HCEC 1CT (cell line): ENCODE results near the gene MYO1E.

Source experiments
- DNase-seq: peaks from one replicate; pipeline ENCODE4 v3.0.0-alpha.2; 2017

MYO1E gene

DNA sequence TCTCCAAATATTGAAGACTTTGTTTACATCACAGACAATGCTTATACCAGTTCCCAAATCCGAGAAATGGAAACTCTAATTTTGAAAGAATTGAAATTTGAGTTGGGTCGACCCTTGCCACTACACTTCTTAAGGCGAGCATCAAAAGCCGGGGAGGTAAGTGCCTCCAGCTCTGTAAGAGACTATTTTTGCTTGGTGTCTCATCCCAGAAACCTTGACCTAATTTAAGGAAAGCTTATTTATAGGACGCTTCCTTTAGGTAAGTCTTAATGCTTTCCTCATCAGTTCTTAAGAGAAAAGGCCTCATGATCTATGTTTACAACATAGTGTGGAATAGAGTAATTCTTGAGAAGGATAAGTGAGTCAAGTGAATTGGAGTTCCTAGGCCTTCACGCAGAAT is 255.9 kb downstream of the MYO1E start:
- no peak for DNase-seq

DNA sequence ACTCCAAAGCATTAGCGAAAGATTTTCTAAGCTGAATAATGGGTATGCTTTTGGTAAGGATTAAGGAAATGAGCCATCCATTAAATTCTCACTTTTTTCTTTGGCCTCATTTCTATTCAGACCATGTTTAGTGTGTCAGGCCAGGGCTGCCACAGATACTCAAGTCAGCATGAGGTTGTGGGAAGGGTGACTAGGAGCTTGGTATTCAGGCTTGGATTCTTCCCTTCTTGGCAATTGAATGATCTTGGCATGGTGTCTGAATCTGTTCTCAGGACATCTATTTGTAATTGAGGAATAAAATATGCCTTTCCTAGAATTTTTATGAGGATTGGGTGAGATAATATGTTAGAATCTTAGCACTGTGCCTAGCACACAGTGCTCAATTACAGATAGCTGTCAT is 256.5 kb downstream of the MYO1E start:
- no peak for DNase-seq

GRCh38 chr15:59115047-59115446 is 257.6 kb downstream of the MYO1E start:
- DNase-seq = no peak

DNA sequence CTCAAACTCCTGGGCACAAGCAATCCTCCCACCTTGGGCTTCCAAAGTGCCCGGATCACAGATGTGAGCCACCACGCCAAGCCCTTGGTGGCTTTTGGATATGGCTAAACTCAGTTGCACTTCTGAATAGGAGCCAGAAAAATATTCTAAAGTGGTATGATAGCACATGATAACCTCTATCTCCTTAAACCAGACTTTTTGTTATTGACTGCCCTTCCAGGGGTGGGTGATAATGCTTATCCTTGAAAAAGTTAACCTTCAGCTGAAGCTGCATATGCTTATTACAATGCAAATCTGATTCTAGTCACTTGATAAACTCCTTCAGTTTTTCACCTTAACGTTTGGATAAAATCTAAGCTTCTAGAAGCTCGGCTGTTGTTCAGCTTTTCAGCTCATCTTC is 261.4 kb downstream of the MYO1E start:
- no peak for DNase-seq

GRCh38 chr15:59105854-59106253 is 266.8 kb downstream of the MYO1E start:
- DNase-seq = no peak

DNA sequence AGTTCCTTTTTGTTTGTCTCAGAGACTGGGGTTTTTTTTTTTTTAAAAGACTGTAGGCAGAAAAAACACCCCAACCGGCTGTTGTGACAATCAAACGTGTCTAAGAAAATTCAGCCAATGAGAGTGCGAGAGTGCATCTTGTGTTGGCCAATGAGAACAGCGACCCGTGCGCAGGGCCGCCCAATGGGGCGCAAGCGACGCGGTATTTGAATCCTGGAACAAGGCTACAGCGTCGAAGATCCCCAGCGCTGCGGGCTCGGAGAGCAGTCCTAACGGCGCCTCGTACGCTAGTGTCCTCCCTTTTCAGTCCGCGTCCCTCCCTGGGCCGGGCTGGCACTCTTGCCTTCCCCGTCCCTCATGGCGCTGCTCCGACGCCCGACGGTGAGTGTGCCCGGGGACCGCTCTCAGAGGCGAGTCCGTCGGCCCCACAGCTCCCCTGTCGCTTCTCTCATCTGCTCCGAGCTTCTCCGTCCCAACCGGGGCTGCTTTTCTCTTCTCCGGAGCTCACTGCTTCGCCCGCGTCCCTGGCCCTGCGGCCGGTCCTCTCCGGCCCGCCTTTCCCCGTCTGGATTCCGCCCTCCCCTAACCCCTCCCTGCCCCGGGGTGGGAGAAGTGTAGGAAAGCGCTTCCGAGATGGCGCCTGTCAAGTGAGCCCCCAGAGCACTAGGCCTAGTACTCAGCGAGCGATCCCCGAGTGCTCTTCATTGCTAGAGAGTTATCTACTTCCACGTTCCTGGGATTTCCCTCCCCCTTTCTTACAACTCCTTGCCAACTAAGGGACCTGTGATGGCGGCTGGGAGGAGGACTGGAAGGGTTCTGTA is 267.5 kb downstream of the MYO1E start, which contains the start of gene CCNB2:
Gene CCNB2 (plus strand): TSS at position 235 of the 821 bp plus-strand sequence. CDS start 123 bp downstream, at position 358.
- peak; percentile 92 for DNase-seq

- DNase-seq = no peak
Measured at GRCh38 chr15:59104602-59104911, 268.1 kb downstream of the MYO1E start.

- DNase-seq = no peak
Measured at GRCh38 chr15:59099162-59099685, 273.4 kb downstream of the MYO1E start.

GRCh38 chr15:59096429-59096828 is 276.2 kb downstream of the MYO1E start:
- no peak for DNase-seq

DNA sequence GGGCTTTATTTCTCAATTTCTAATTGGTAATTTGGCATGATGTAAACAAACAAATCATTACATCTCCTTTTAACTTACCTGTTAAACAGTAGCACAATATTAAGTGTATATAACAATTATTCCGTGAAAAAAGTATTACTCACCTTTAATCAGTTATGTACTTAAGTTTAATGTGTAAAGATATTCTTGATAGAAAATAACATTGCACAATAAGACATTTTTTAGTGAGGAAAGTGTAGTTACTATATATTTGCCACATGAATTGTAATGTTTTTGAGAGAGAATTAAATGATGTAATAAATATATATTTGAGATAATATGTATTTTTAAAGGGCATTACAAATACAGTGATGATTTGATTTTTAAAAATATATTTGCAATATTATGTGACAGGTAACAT is 278.6 kb downstream of the MYO1E start:
- DNase-seq = no peak

- no peak for DNase-seq
Measured at GRCh38 chr15:59087731-59088130, 284.9 kb downstream of the MYO1E start.
